Activated T-cell treated with anti-CD3 and anti-CD28 coated beads for 1 hour (primary cell): ENCODE data around the gene CAMTA1.
"Not testable (repeated sequence)": the region's sequence is repeated elsewhere in the genome, so short reads cannot be mapped to it uniquely, and the experiment has no call there.

Experiments
- DNase-seq: peaks from one replicate; pipeline ENCODE4 v3.0.0-alpha.2; 2020; ENCODE audit warnings: low read depth

Gene CAMTA1

DNA sequence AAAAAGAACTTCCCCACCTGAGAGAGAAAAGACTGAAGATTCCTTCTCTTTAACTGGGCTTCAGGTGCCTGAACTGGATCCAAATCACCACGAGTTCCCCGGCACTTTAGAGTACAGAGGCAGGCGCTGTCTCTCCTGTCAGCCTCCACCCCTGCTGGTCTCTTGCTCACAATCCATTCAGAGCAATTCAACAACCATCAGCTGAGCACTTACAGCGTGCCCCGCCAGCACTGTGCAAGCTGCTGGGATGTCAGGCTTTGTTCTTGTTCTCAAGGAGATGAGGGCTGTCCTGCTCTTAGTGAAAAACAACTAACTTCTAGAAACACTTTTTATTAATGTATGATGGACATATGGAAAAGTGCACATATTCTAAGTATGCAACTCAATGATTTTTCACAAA, 917.1 kb downstream of the CAMTA1 start:
- DNase-seq = no peak

DNA sequence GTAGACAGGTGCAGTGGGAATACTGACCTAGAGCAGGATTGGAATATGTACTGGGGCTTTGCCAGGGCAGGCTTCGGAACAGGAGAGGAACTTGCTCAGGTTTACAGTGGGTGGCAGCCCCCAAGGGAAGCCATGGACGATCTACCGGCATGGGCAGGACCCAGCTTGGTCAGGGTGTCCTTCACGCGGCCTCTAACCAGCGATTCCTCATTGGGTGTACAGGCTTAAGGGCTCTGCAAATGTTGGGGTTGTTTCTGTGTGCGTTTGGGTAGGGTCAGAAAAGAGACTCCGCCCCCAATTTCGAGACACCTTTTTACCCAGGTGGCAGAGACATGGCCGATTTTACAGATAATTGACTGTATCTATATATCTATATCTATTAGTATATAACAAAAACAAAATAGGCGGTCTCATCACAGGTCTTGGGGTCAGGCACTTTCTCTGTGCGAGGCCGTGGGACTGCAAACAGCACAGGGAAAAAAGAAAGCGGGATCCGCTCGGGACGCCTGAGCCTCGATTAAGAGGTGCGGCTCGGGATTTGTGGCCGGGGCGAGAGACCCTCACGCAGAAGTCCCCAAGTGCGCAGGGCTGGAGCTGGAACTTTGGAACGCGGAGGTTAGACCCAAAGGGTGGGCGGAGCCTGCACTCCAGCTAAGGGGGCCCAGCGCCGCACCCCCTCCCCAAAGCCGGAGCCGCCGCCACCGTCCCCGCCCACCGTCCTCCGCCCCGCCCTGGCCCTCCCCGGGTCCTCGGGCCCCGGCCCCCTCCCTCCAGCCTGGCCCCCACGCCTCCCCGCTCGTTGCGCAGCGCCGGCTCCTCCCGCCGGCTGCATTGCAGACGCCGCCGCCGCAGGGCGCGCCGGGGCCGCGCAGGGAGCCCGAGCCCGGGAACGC, 918.3 kb downstream of the CAMTA1 start:
- no peak for DNase-seq

- DNase-seq = peak; percentile 84
These were observed 919.2 kb downstream of the CAMTA1 start for GRCh38 chr1:7704214-7705047.

- peak; percentile 31 for DNase-seq
These were observed 920.0 kb downstream of the CAMTA1 start for GRCh38 chr1:7705048-7705907.

- no peak for DNase-seq
These were observed 920.6 kb downstream of the CAMTA1 start for GRCh38 chr1:7705908-7706216.

DNA sequence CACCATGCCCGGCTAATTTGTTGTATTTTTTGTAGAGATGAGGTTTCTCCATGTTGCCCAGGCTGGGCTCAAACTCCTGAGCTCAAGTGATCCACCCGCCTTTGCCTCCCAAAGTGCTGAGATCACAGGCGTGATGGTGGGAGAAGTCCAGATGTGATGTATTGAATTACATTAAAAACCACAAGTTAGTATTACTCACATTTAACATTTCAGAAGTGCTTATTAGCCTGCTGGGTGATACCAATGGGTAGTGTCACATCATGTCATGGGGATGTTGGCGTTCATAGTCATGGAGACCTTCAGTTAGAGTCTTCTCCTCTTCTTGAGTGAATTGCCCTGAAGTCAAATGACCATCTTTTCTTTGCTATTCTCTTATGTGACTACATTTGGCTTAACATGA, 922.3 kb downstream of the CAMTA1 start:
- DNase-seq = no peak

- not testable (repeated sequence) for DNase-seq
These were observed 922.8 kb downstream of the CAMTA1 start for GRCh38 chr1:7708065-7708464.

DNA sequence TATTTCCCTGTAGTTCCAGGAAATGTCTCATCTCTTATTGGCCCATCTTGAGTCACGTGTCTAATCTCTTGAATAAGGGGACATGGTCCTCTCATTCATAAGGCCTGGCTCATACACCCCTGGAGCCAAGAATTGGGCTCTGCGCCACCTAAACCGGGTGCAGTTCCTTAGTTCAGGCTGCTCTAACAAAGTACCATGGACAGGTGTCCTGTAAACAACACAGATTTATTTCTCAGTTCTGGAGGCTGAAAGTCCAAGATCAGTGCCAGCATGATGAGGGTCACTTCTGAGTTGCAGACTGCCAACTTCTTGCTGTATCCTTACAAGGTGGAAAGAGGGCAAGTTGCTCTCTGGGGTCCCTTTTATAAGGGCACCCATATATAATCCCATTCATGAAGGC, 925.6 kb downstream of the CAMTA1 start:
- DNase-seq = no peak

- no peak for DNase-seq
These were observed 927.6 kb downstream of the CAMTA1 start for GRCh38 chr1:7712731-7713323.

- DNase-seq = no peak
These were observed 931.3 kb downstream of the CAMTA1 start for GRCh38 chr1:7716506-7716905.

DNA sequence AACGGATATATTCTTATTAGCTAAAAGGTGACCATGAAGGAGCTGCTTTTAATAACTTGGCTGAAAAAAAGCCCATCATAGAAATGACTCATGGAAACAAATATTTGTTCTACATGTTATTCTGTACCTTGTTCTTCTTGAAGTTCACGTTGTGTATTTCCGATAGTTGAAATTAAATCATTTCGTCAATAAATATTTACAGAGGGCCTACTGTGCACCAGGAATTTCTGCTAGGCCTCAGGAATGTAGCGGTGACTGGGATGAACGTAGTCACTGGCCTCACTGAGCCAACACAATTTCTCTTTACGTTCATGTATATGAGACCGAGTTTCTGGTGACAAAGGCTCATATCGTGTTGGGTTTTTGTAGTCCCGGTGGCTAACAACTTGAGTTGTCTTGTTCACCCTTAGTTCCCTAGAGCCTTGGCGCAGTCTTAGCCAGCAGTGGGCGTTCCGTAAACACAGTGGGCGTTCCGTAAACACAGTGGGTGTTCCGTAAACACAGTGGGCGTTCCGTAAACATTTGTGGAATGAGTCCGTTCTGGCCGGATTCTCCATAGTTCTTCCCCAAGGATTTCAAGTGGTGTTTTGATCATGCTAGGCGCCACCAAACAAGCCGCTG, 932.6 kb downstream of the CAMTA1 start:
- DNase-seq = no peak

DNA sequence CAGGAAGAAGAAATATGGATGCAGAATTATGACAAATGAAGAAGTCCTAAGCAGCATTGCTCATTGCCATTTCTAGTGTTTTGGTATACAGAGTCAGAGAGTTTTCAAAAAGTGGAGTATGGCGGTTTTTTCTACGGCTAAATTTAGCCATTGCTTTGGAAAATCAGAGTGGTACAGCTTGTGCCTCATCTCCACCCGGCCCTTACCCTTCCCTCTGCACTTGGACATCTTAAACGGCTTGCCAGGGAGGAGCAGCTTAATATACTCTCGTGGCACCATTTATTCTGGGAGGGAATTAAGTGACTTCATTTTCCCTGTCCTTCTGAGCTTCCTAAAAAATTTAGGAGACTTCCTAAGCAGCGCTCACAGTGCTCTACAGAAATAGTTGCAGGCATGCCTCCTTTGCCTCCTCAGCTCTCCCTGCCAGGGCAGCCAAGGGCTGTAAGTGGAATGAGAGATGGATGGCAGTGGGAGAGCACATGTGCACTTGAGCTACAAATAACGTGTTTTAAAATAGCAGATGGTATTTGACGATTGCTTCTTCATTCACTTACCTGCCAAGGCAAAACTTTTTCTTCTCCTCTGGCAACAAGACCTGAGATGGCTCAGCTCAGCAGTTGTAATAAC, 934.3 kb downstream of the CAMTA1 start:
- no peak for DNase-seq

DNA sequence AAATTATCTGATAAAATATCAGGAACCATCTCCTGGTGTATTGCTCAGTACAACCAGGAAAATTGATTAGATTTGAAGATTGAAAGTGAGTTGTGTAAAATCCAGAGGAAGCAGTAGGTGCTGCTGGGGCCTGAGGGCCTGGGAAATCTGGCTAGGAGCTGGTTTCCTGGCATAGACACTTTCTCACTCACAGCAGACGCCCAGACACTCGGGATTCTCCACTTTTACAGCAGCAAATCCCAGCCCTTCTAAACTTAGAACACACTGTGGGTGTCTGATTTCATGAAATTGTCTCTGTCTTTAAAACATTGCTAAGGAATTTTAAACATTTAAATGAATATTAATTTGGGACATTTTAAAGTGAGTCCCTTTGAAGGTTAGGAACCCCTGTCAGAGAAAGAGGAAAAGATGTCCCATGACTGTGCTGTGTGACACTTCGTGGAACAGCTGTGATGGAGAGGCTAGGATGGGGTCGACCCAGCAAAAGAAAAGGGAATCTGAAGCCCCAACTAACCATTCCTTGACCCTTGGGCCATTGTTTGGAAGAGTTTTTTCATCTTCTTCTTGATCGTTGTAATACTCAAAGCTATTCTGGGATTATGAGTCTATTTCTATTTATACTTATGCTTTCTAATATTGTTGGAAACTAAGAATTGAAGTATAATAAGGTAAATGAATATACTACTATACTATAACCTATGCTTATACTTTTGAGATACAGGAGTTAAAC, 936.9 kb downstream of the CAMTA1 start:
- no peak for DNase-seq

GRCh38 chr1:7722670-7723012, 937.4 kb downstream of the CAMTA1 start:
- DNase-seq = no peak

- no peak for DNase-seq
These were observed 941.4 kb downstream of the CAMTA1 start for GRCh38 chr1:7726623-7727022.

DNA sequence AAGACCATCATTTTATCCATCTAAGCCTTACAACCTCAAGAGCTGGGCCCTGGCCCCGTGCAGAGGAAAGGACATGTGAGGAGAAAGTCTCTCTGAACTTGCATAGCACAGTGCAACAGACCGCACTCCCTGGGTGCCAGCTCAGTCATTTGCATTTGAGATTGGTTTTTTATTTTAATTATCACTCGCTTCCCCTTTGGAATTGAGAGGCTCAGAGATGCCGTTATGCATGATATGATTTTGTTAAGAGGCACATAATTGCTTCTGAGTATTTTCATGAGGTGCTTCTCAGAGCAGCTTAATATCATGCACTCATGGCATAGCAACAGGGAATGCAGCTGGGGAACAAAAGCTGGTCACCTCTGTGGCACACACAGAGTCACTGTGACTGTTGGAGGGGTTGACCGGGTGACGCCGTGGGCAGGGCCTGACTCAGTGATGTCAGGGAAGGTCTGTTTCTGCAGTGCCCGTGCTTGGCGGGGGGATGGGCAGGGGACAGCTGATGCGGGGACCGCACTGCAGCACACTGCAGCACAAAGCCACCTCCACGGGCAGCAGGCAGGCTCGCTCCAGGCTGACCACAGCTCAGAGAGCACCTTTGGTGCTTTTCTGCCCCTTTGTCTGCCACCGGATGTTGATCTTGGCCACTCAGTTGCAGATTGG, 942.7 kb downstream of the CAMTA1 start:
- no peak for DNase-seq

DNA sequence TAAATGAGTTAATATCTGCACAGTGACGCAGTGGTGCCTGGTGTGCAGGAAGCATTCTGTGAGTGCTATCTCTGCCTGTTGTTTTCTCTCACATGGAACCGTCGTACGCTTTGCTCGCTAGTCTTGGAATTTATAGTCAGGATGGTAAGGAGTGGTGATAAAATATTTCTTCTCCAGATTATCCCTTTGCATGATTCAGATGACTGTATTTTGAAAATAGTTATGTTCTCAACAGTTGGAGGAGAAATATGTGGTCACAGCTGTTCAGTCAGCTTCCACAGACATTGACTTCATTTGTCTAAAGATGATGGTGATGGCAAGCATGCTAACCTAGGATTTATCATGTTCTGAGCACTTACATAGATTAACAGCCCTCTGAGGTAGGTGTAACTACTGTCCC, 944.5 kb downstream of the CAMTA1 start:
- DNase-seq = no peak

DNA sequence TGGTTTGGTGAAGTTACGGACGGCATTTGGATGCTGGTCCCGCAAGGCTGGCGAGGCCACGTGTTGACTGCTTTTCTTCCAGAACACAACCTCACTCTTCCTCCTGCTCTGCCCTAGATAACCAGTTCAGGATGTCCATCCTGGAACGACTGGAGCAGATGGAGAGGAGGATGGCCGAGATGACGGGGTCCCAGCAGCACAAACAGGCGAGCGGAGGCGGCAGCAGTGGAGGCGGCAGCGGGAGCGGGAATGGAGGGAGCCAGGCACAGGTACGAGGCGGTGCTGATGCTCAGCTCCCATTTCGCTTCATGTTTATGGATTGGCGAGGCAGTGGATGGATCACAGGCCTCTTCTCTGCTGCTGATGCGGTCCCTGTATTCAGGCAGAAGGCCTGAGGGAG, 947.1 kb downstream of the CAMTA1 start:
- no peak for DNase-seq

DNA sequence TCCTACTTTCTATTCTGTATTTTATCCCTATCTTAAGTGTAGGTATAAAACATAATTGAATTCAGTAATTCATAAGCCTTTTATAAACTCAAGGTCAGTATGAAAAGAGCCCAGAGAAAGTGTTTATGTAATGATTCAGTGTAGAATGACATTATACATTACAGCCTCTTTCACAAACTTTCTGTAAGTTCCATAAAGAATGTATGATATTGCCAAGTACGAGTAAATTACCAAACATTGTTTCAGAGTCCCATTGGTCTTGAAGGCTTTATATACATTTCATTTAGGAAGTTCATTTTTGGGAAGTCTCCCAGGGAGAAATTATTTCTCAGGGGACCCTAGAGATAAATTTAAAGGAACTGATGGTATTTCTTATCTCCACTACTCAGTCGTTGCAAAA, 948.0 kb downstream of the CAMTA1 start:
- no peak for DNase-seq

DNA sequence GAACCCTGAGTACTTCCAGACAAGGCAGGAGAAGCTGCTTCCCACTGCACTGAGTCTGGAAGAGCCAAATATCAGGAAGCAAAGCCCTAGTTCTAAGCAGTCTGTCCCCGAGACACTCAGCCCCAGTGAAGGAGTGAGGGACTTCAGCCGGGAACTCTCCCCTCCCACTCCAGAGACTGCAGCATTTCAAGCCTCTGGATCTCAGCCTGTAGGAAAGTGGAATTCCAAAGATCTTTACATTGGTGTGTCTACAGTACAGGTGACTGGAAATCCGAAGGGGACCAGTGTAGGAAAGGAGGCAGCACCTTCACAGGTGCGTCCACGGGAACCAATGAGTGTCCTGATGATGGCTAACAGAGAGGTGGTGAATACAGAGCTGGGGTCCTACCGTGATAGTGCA, 952.8 kb downstream of the CAMTA1 start:
- DNase-seq = no peak
